ENCODE data around the gene PCSK2.

DNA sequence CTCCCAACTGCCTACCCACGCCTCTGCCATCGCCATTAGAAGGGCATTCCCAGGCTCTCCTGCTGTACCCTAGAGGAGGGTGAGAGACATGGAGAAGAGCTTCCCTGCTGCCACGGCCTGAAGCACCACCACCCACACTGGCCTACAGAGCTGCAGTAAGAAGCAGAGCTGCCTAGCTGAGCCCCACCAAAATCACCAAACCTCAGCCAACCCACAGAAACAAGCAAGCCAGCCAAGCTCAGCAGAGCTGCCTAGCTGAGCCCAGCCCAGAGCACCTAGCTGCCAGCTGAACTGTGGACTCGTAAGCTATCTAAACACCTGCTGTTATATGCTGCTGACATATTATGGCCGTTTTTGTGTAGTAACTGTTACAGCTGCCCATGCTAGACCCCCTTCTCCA is 149.2 kb downstream of the PCSK2 start:
- TF ChIP-seq, protein P1, sequence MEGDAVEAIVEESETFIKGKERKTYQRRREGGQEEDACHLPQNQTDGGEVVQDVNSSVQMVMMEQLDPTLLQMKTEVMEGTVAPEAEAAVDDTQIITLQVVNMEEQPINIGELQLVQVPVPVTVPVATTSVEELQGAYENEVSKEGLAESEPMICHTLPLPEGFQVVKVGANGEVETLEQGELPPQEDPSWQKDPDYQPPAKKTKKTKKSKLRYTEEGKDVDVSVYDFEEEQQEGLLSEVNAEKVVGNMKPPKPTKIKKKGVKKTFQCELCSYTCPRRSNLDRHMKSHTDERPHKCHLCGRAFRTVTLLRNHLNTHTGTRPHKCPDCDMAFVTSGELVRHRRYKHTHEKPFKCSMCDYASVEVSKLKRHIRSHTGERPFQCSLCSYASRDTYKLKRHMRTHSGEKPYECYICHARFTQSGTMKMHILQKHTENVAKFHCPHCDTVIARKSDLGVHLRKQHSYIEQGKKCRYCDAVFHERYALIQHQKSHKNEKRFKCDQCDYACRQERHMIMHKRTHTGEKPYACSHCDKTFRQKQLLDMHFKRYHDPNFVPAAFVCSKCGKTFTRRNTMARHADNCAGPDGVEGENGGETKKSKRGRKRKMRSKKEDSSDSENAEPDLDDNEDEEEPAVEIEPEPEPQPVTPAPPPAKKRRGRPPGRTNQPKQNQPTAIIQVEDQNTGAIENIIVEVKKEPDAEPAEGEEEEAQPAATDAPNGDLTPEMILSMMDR (IDR thresholded peaks at IDR 0.05), result no peak
- TF ChIP-seq POLR2AphosphoS5 (IDR thresholded peaks at IDR 0.05), result no peak
- TF ChIP-seq POLR2A (IDR thresholded peaks at IDR 0.05), result no peak
- TF ChIP-seq EP300 (IDR thresholded peaks at IDR 0.05; ENCODE audit: low read depth), result no peak

All from transverse colon (tissue), 4 donors.